AG10803 (cell line): ENCODE measurements around the gene FBLN2.

Experiments
- DNase-seq: peaks from one replicate; pipeline ENCODE4 v3.0.0; 2010; ENCODE audit warnings: low read depth
- H3K4me3 ChIP-seq: 2 replicates; pipeline ENCODE4 v1.5.1; 2011; ENCODE audit warnings: mild to moderate bottlenecking, low read length, control low read depth
- TF ChIP-seq, protein P1 (sequence below): conservative IDR thresholded peaks from 2 replicates; pipeline ENCODE4 v1.5.1; 2011; ENCODE audit warnings: mild to moderate bottlenecking, low read length, control low read depth, inconsistent platforms

FBLN2 gene

GRCh38 chr3:13514639-13515435 is 34.1 kb upstream of the FBLN2 start:
- no peak overlapping the region for H3K4me3 ChIP-seq
- TF ChIP-seq, protein P1, sequence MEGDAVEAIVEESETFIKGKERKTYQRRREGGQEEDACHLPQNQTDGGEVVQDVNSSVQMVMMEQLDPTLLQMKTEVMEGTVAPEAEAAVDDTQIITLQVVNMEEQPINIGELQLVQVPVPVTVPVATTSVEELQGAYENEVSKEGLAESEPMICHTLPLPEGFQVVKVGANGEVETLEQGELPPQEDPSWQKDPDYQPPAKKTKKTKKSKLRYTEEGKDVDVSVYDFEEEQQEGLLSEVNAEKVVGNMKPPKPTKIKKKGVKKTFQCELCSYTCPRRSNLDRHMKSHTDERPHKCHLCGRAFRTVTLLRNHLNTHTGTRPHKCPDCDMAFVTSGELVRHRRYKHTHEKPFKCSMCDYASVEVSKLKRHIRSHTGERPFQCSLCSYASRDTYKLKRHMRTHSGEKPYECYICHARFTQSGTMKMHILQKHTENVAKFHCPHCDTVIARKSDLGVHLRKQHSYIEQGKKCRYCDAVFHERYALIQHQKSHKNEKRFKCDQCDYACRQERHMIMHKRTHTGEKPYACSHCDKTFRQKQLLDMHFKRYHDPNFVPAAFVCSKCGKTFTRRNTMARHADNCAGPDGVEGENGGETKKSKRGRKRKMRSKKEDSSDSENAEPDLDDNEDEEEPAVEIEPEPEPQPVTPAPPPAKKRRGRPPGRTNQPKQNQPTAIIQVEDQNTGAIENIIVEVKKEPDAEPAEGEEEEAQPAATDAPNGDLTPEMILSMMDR = no peak
- no peak for DNase-seq

DNA sequence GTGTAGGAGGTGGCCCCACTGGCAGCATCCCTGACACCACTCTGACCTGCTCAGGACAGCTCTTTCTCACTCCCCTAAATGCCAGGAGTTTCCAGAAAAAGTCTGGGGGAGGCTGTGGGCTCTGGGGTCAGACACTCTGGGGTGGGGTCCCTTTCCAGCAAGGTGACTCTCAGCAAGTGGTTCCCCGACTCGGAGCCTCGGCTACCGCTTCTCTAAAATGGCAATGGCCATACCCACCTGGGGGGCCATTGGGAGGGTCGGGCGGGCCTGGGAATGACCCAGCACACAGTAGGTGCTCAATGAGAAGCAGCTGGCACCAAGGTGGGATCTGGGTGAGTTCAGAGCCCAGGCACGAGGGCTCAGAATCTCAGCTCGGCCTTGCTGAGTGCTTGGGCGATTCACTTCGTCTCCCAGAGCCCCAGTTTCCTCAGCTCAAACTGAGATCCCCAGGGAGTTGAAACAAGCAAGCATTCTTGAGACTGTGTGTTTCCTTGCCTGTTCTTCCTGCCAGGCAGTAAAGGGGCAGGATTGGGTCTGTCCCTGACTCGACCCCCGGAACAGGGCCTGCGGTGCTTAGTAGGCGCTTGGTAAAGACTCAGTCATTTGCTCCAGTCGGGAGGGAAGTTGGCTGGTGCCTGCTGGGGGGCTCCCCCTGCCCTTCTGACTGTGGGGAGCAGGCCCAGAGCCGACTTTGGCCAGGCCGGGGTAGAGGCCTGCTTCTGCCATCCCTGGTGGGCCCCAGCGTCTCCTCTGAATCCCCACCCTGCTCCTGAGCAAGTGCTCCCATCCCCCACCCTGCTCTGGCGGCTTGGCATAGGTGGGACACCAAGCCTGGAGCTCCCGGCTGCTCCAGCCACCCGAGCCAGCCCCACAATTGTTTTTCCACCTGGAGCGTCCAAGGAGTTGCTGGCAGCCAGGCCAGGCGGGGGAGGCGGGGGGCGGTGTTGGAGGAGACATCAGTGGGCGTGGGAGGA is 32.9 kb upstream of the FBLN2 start:
- no peak overlapping the region for H3K4me3 ChIP-seq
- TF ChIP-seq, protein P1 = no peak
- DNase-seq = no peak

DNA sequence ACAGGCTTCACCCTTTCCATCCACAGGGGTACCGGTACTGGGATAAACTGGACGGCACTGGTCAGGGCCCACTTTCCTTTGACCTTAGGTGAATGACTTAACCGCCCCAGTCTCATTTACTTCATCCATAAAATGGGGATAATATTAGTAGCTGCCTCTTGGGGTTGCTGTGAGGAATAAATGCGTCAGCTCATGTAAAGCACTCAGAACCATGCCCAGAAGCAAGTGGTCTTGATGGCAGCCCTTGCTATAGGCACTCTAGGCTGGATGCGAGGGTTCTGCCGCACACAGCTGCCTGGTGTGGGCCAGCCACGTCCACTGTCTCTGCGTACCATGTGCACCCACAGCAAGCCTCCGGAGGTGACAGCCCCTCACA is 32.2 kb upstream of the FBLN2 start:
- TF ChIP-seq, protein P1 = no peak
- no peak for DNase-seq
- no peak overlapping the region for H3K4me3 ChIP-seq

DNA sequence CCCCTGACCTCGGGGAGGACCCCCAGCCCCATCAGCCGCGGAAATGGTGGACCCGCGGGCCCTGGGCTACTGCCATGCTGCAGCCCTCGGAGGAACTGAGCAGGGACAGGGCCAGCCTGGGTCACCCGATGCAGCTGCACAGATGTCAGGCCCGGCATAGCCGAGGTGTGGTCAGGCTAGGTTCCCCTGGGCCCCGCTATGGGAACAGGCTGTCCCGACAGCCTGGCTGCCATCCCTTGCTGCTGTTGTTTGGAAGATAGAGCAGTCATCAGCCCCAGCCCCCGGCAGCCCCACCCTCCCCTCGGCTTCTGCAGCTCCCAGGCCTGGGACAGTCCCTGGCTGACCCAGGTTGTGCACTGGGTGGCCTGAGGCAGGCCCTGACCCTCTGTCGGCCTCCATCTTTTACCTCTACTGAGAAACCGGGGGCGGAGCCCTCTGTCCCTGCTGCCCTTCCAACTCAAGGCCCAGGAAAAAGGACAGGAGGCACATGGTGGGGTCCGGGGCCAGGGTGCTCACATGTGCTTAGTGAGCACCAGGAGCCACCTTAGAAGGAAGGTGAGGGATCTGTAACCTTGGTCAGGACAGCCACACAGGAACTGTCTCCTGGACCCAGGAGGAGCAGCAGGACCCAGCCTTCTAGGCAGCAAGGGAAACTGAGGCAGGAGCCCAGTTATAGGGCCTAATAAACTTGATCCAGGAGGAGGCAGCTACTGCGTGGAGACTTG is 31.5 kb upstream of the FBLN2 start:
- TF ChIP-seq, protein P1 = no peak
- no peak for DNase-seq
- no peak overlapping the region for H3K4me3 ChIP-seq

DNA sequence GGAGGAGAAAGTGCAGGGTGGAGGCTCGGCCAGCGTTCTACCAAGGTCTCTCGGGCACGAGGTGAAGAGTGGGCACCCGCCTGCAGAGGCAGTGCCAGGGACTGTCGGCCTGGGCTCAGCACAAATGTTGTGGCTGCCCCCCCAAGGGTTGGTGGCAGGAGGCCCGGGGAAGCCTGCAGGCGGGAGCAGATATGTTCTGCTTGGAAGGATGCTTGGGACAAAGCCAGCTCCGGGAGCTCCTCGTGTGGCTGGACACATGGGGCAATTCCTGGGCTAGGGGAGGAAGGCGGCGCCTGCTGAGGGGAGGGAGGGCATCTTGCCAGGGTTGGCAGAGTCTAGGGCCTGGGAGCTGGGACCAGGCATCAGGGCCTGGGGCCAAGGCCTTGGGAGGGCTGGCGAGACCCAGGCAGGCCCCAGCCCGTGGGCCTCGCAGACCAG is 30.4 kb upstream of the FBLN2 start:
- no peak overlapping the region for H3K4me3 ChIP-seq
- TF ChIP-seq, protein P1 = no peak
- DNase-seq = peak; percentile 82

GRCh38 chr3:13519006-13519791 is 29.7 kb upstream of the FBLN2 start:
- TF ChIP-seq, protein P1 = no peak
- no peak overlapping the region for H3K4me3 ChIP-seq
- no peak for DNase-seq
